Activated CD4-positive, alpha-beta T cell treated with anti-CD3 and anti-CD28 coated beads, Interleukin-2, Interleukin-6, amounts not matched to agents 100 ng/mL and 50 ng/mL, durations not matched to agents 16 hours and 8 hours (primary cell): ENCODE results near the gene SOCS1.
"Not testable (repeated sequence)": the region's sequence is repeated elsewhere in the genome, so short reads cannot be mapped to it uniquely, and the experiment has no call there.

Experiments
- DNase-seq: peaks from one replicate; pipeline ENCODE4 v3.0.0-alpha.2; 2020

The SOCS1 gene

GRCh38 chr16:11255737-11256660, at the start of gene SOCS1:
Gene SOCS1 (minus strand): TSS chr16:11256204. CDS start chr16:11255478, 726 bp downstream.
- peak; percentile 93 for DNase-seq

- DNase-seq = no peak
These were observed 47.6 kb upstream of the SOCS1 start for GRCh38 chr16:11303405-11304138.

DNA sequence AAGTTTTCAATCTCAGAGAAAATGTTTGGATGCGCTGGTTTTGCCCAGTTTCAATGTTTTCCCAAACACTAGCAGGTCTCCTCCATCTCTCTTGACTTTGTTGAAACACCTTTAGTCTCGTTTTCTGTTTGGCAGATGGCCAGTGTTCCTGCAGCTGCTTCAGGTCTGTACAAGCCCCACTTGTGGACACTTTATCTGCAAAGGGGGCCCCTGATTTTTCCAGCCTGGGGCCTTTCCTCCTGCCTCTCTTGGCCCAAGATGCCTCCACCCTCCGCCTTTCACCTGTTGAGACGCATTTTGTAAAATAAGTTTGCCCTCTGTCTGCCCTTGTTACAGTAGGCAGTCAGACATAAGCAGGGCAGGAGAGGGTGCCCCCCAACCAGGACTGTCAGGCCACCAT, 47.0 kb upstream of the SOCS1 start:
- no peak for DNase-seq

DNA sequence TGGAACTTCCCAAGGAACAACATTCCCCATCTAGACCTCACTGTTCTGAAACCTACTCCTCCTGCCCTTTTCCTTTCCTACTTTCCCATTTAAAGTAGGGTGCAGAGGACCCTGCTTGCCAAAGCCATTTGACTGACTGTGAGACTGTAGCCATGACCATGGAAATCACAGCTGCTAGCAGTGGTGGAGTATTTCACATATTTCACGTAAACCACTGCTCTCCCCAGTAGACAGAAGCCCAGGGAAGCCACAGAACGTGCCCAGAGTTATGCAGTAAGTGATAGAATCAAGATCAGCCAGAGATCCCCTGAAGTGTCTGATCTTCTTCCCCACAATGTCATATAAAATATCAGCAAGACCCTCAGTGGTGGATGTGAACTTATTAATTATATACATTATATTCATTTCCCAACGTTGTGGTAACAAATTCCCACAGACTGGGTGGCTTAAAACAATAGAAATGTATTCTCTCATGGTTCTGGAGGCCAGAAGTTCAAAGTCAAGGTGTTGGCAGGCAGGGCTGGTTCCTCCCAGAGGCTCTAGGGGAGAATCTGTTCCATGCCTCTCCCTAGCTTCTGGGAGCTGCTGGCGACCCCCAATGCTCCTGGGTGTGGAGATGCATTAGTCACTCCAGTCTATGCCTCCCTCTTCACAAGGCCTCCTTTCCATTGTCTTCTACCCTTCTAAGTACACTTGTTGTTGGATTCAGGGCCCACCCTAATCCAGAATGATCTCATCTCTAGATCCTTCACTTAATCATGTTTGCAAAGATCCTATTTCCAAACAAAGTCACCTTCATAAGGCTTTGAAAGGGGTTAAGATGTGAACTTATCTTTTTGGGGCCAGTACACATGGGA, 45.9 kb upstream of the SOCS1 start:
- no peak for DNase-seq

DNA sequence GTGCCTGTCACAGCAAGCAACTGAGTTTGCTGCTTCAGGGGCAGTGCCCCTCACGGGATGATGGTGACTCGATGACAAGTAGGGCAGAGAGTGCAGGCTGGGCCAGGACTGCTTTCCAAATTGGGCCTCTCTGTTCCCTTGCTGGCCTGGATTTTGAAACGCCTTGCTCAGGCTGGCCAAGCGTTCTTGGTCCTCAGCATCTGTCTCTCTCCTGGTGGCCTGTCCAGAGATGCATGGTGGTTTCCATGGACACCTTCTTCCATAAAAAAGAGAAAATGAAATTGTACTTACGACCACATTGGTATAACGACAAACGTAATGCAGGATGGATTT, 44.5 kb upstream of the SOCS1 start:
- no peak for DNase-seq

DNA sequence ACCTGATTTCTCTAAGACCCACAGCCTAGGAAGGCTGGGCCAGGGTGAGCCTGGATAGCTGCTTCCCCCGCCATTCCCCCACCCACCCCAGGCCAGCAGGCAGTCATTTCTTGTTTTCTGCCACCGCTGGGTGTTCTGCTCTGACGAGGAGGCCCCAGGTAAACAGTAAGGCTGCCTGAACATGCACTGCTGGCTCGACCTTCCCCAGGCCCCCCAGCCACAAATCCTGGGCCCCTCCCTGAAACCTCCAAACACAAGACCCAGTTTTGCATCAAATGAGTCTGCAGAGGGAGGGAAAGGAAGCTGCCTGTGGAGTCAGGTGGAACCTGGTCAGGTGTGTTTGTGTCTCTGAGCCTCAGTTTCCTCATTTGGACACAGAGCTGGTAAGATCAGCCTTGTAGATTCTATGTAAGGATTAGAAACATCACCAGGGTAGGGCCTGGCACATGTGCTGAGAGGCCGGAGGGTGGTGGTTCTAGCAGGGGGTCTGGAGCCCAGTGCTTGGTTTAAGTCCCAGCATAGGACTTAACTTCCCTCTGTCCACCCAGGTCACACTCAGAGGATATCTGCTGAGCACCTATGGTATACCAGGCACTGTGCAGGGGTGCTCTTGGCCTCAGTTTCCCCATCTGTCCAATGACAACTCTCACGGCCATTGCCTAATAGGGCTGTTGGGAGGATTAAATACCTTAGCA, 44.0 kb upstream of the SOCS1 start:
- DNase-seq = no peak

DNA sequence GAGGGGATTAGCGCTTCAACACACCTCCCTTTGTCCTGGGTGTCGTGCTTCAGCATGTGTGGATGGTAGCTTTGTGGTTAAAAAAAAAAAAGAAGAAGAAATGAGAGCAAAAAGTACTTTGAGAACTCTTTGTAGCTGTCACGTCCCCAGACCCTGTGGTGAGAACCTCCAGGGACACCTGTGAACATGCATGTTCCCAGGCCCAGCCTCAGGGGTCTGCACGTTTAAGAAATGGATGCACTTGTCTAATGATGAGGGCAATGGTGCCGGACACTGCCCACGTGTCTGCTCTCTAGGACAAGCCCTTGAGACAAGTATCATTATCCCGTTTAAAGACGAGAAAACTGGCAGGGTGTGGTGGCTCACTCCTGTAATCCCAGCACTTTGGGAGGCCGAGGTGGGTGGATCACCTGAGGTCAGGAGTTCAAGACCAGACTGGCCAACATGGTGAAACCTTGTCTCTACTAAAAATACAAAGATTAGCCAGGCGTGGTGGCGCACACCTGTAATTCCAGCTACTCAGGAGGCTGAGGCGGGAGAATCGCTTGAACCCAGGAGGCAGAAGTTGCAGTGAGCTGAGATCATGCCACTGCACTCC, 43.0 kb upstream of the SOCS1 start:
- DNase-seq = not testable (repeated sequence)

DNA sequence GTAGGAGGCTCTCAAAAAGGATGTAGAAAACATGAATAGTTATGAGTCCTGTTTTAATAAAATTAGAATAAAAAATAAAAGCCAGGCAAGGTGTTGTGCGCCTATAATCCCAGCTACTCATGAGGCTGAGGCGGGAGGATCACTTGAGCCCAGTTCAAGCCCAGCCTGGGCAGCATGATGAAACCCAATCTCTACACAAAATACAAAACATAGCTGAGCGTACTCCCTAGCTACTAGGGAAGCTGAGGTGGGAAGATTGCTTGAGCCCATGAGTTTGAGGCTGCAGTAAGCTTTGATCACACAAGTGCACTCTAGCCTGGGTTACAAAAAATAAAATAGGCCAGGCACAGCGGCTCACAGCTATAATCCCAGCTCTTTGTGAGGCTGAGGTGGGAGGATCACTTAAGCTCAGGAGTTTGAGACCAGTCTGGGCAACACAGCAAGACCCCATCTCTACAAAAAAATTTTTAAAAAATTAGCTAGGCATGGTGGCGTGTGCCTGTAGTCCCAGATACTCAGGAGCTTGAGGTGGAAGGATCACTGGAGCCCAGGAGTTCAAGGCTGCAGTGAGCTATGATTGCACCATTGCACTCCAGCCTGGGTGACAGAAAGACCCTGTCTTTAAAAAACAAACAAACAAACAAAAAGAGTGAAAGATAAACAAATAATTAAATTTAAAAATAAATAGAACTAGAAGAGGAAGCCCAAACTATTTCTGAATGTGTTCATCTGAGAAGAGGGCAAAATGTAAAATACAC, 42.3 kb upstream of the SOCS1 start:
- DNase-seq = no peak

DNA sequence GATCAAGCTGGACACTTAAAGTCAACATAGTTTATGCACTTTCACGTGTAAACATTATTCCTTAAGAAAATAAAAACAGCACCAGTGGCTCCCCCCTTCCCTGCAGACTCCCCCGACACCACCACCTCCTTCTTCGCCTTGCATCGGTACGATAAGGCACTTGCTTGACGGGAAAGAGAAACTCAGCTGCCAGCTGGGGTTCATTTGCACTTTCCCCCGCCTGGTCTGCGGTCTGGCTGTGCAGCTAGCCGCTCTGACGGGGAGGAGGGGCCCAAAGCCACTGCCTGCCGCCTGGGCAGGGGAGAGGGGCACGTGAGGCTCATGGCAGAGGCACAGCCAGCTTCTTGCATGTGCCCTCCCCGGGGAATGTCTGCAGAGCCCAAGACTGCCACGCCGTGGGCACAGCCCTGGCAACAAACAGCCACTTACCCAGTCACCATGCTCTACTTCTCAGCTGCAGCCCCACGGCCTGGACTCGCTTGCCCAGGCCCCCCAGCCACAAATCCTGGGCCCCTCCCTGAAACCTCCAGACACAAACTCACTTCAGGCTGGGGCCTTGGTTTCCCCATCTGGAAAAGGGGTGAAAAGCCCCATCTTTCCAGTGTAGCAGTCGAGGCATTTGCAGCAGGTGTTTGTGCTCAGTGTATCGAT, 41.6 kb upstream of the SOCS1 start:
- peak; percentile 80 for DNase-seq

DNA sequence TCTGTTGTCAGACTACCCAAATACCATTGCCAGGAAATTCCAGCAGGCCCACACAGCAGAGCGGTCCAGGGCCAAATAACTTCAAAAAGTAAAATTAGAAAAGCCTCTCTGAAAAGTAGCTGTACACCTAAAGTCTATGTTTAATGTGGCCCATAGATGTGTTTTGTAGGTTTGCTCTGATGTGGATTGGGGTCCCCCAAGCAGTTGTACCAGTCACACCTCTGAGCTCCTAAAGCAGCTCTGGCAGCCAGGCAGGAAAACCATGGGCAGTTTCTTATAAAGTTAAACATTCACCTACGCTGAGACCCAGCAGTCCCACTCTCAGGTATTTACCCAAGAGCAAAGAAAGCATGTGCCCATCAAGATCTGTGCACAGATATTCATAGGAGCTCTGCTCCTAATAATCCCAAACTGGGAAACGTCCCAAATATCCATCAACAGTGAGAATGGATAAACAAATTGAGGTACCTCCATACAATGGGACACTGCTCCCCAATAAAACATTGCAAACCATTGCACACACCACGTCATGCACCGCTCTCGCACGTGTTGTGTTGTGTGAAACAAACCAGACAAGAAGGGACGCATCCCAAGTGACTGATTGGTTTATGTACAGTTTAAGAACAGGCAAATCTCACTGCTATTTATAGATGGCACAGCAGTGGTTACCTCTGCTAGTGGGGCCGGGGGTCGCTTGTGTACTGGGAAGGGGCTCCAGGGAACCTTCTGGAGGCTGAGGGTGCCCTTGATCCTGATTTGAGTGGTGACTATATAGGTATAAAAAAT, 40.9 kb upstream of the SOCS1 start:
- DNase-seq = no peak

DNA sequence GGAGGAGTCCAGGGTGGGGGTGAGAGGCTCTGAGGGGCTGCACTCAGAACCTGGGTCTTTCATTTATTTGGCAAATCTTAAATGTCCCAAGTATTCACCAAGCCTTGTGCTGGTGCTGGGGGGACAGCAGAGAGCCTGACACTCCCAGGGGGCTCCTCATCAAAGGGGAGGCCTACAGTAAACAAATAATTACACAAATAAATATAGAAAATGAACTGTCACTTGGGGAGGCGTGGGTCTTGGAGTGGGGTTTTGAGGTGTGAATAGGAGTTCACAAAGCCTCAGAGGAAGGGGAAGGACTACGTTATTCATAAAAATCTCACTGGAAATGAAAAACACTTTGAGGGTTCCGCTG, 40.3 kb upstream of the SOCS1 start:
- DNase-seq = no peak

- no peak for DNase-seq
These were observed 39.7 kb upstream of the SOCS1 start for GRCh38 chr16:11295672-11296071.

DNA sequence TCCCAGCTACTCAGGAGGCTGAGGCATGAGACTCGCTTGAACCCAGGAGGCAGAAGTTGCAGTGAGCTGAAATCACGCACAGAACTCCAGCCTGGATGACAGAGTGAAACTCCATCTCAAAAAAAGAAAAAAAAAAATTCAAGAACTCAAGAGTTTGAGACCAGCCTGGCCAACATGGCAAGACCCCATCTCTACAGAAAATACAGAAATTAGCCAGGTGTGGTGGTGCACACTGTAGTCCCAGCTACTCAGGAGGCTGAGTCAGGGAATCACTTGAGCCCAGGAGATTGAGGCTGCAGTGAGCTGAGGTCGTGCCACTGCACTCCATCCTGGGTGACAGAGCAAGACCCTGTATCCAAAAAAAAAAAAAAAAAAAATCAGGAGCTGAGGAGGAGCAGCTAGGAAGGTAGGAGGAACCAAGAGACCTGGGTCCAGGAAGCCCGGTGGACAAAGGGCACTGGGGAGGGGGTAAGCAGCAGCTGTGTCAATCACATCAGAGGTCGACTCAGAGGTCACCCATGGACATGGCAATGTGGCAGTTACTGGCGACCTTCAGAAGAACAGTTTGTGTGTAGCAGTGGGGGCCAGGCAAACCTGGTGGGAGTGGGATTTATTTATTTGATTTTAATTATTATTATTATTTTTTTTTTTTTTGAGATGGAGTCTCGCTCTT, 36.2 kb upstream of the SOCS1 start:
- no peak for DNase-seq

DNA sequence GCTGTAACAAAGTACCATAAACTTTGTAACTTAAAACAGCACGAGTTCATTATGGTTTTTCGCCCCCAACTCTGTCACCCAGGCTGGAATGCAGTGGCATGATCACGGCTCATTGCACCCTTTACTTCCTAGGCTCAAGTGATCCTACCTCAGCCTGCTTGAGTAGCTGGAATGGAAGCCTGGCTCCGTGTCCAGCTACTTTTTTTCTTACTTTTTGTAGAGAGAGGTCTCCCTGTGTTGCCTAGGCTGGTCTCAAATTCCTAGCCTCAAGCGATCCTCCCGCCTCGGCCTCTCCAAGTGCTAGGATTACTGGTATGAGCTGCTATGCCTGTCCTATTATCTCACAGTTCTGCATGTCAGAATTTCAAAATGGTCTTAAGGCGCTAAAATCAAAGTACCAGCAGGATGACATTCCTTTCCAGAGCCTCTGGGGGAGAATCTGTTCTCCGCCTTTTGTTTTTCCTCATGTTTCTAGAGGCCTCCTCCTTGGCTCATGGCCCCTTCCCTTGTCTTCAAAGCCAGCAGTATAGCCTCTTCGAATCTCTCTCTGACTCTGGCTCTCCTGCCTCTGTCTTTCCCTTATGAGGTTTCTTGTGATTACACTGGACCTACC, 35.2 kb upstream of the SOCS1 start:
- no peak for DNase-seq

- no peak for DNase-seq
These were observed 34.3 kb upstream of the SOCS1 start for GRCh38 chr16:11290102-11290893.

DNA sequence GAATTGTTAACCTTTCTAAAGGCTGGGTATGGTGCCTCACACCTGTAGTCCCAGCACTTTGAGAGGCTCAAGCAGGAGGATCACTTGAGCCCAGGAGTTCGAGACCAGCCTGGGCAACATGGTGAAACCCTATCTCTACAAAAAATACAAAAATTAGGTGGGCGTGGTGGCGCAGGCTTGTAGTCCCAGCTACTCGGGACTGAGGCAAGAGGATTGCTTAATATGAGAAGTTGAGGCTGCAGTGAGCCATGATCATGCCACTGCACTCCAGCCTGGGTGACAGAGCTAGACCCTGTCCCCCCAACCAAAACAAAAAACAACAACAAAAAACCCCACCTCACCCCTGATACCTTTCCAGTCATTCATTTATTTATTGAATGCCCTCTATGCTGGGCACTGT, 33.7 kb upstream of the SOCS1 start:
- DNase-seq = not testable (repeated sequence)

- no peak for DNase-seq
These were observed 33.2 kb upstream of the SOCS1 start for GRCh38 chr16:11289202-11289601.

- DNase-seq = no peak
These were observed 29.8 kb upstream of the SOCS1 start for GRCh38 chr16:11285842-11286241.
